HEK293 (cell line): ENCODE measurements around the gene GABBR2.

Experiments used
- CTCF ChIA-PET: fragments of 350-600 bp; formaldehyde crosslinking; extraction: SDS; loops from one replicate; lab custom pipeline; 2021; ENCODE audit warnings: antibody characterized with exemption; lab: Yijun Ruan, JAX
- POLR2A ChIA-PET: fragments of 300-600 bp; formaldehyde crosslinking; extraction: SDS; loops from one replicate; lab custom pipeline; 2020; ENCODE audit warnings: antibody characterized with exemption, inconsistent platforms; lab: Yijun Ruan, JAX
- H3K27ac ChIP-seq: fragments of 200-500 bp; sonication (Bioruptor generic); 2 replicates; pipeline ENCODE4 v1.5.1; 2014; ENCODE audit warnings: low read depth, low read length, control low read depth, inconsistent platforms; ENCODE audit errors: extremely low read depth
- H3K36me3 ChIP-seq, 2 experiments: fragments of 200-500 bp in 1 of 2; sonication (Bioruptor generic) in 1 of 2; 1 replicate in 1 of 2; 2 replicates in 1 of 2; pipeline ENCODE4 v1.5.1; 2014 to 2017; ENCODE audit warnings: inconsistent platforms in 2 of 2, low read length in 2 of 2; ENCODE audit not compliant: control insufficient read depth in 2 of 2, insufficient read depth in 1 of 2
- H3K4me1 ChIP-seq: fragments of 200-500 bp; sonication (Bioruptor generic); 2 replicates; pipeline ENCODE4 v1.5.1; 2014; ENCODE audit warnings: mild to moderate bottlenecking, low read length, inconsistent platforms; ENCODE audit not compliant: control insufficient read depth, insufficient read depth
- H3K4me3 ChIP-seq: 2 replicates; pipeline ENCODE4 v1.5.1; 2011; ENCODE audit warnings: low read depth, mild to moderate bottlenecking, control low read depth, low read length, moderate library complexity
- H3K9me3 ChIP-seq: fragments of 200-500 bp; sonication (Bioruptor generic); 2 replicates; pipeline ENCODE4 v1.5.1; 2014; ENCODE audit warnings: low read depth, low read length, inconsistent platforms; ENCODE audit not compliant: control insufficient read depth, insufficient read depth
- BCL6B ChIP-seq: fragments of 450-650 bp; formaldehyde crosslinking; IDR thresholded peaks from 2 replicates; pipeline ENCODE4 v1.5.1; 2017; ENCODE audit warnings: missing biosample characterization, missing genetic modification characterization
- GLI2 ChIP-seq: fragments of 450-650 bp; formaldehyde crosslinking; IDR thresholded peaks from 2 replicates; pipeline ENCODE4; 2017; ENCODE audit warnings: missing biosample characterization, missing genetic modification characterization, low read depth, borderline replicate concordance
- GLI4 ChIP-seq: fragments of 450-650 bp; formaldehyde crosslinking; IDR thresholded peaks from 2 replicates; pipeline ENCODE4 v1.5.1; 2016; ENCODE audit warnings: missing biosample characterization, missing genetic modification characterization
- KLF9 ChIP-seq: fragments of 450-650 bp; formaldehyde crosslinking; IDR thresholded peaks from 2 replicates; pipeline ENCODE4 v1.5.1; 2016; ENCODE audit warnings: missing biosample characterization, missing genetic modification characterization, low read depth
- PRDM10 ChIP-seq: fragments of 450-650 bp; formaldehyde crosslinking; IDR thresholded peaks from 2 replicates; pipeline ENCODE4 v1.5.1; 2016; ENCODE audit warnings: missing biosample characterization, missing genetic modification characterization
- SCRT1 ChIP-seq: fragments of 450-650 bp; formaldehyde crosslinking; IDR thresholded peaks from 2 replicates; pipeline ENCODE4 v1.5.1; 2016; ENCODE audit warnings: missing biosample characterization, missing genetic modification characterization, borderline replicate concordance
- ZNF121 ChIP-seq: fragments of 450-650 bp; formaldehyde crosslinking; IDR thresholded peaks from 2 replicates; pipeline ENCODE4 v1.5.1; 2016; ENCODE audit warnings: missing biosample characterization, missing genetic modification characterization
- ZNF223 ChIP-seq: fragments of 450-650 bp; formaldehyde crosslinking; IDR thresholded peaks from 2 replicates; pipeline ENCODE4 v1.5.1; 2016; ENCODE audit warnings: missing biosample characterization, missing genetic modification characterization
- ZNF280C ChIP-seq: fragments of 450-650 bp; formaldehyde crosslinking; IDR thresholded peaks from 2 replicates; pipeline ENCODE4 v1.5.1; 2016; ENCODE audit warnings: missing biosample characterization, missing genetic modification characterization
- ZNF404 ChIP-seq: fragments of 450-650 bp; formaldehyde crosslinking; IDR thresholded peaks from 2 replicates; pipeline ENCODE4 v1.5.1; 2017; ENCODE audit warnings: missing biosample characterization, missing genetic modification characterization
- ZNF433 ChIP-seq: fragments of 450-650 bp; formaldehyde crosslinking; IDR thresholded peaks from 2 replicates; pipeline ENCODE4 v1.5.1; 2016; ENCODE audit warnings: missing biosample characterization, missing genetic modification characterization, low read depth
- ZNF548 ChIP-seq: fragments of 450-650 bp; formaldehyde crosslinking; IDR thresholded peaks from 2 replicates; pipeline ENCODE4 v1.5.1; 2016; ENCODE audit warnings: missing biosample characterization, missing genetic modification characterization
- ZNF777 ChIP-seq: fragments of 450-650 bp; formaldehyde crosslinking; IDR thresholded peaks from 2 replicates; pipeline ENCODE4 v1.5.1; 2017; ENCODE audit warnings: missing biosample characterization, missing genetic modification characterization, borderline replicate concordance
- ZNF843 ChIP-seq: fragments of 450-650 bp; formaldehyde crosslinking; IDR thresholded peaks from 2 replicates; pipeline ENCODE4 v1.5.1; 2016; ENCODE audit warnings: missing biosample characterization, missing genetic modification characterization

Gene GABBR2

GRCh38 chr9:98425079-98425478 is 283.7 kb downstream of the GABBR2 start:
- no peaks in the 10 kb centered on the region for H3K9me3 ChIP-seq
- no peaks in the 10 kb centered on the region for H3K4me1 ChIP-seq
- POLR2A ChIA-PET = no interaction called here
- no peak overlapping the region for H3K27ac ChIP-seq
- CTCF ChIA-PET = interaction anchor here (0.6 kb wide), 1 partner anchor 8 kb away, joined by 4 read pairs; no protein-coding TSS in a partner anchor
- TF ChIP-seq SCRT1 (tag by site-specific recombination) (no peak), ZNF223 (tag by site-specific recombination) (no peak), ZNF433 (no peak), KLF9 (tag by site-specific recombination) (no peak)
- H3K36me3 ChIP-seq = no peaks in the 10 kb centered on the region
- no peak overlapping the region for H3K4me3 ChIP-seq

- no peak for TF ChIP-seq ZNF548 (tag by site-specific recombination)
- no peak for TF ChIP-seq ZNF280C (tag by site-specific recombination)
- no peak for TF ChIP-seq ZNF121 (tag by site-specific recombination)
- TF ChIP-seq ZNF404 (tag by site-specific recombination) = no peak
- TF ChIP-seq SCRT1 (tag by site-specific recombination) = no peak
- TF ChIP-seq BCL6B (tag by site-specific recombination) = no peak
- no peak for TF ChIP-seq GLI4 (tag by site-specific recombination)
- TF ChIP-seq GLI2 = no peak
- TF ChIP-seq ZNF777 (tag by site-specific recombination) = no peak
- no peak for TF ChIP-seq PRDM10 (tag by site-specific recombination)
- no peak for TF ChIP-seq ZNF843 (tag by site-specific recombination)
- Histone ChIP-seq H3K4me1 (no peaks in the 10 kb centered on the region), H3K4me3 (no peak overlapping the region), H3K9me3 (no peaks in the 10 kb centered on the region), H3K27ac (no peak overlapping the region), H3K36me3 (no peaks in the 10 kb centered on the region)
- ChIA-PET POLR2A (interaction anchor here (0.5 kb wide), 1 partner anchor 9 kb away, joined by 4 read pairs; no protein-coding TSS in a partner anchor), CTCF (interaction anchor here (0.6 kb wide), 1 partner anchor 374 kb away, joined by 3 read pairs; no protein-coding TSS in a partner anchor)
Observed at GRCh38 chr9:98419260-98419603, 289.5 kb downstream of the GABBR2 start.
